Hepatocyte (in vitro differentiated cells): ENCODE results near the gene KRT23.

Experiments
- EZH2 ChIP-seq: fragments of 200-600 bp; sonication (generic); IDR thresholded peaks from 2 replicates; pipeline ENCODE4 v1.6.1; 2016; ENCODE audit warnings: antibody characterized with exemption, mild to moderate bottlenecking, borderline replicate concordance
- EZH2phosphoT487 ChIP-seq: fragments of 200-600 bp; sonication (generic); IDR thresholded peaks from one replicate; pipeline ENCODE4 v1.6.1; 2018; ENCODE audit warnings: antibody characterized with exemption, mild to moderate bottlenecking, low read depth, moderate library complexity; ENCODE audit not compliant: unreplicated experiment, severe bottlenecking
- TF ChIP-seq, protein P1 (sequence below): fragments of 200-600 bp; sonication (generic); IDR thresholded peaks from 2 replicates; pipeline ENCODE4 v1.5.1; 2016; ENCODE audit warnings: antibody characterized with exemption, mild to moderate bottlenecking; ENCODE audit not compliant: poor library complexity

DNA sequence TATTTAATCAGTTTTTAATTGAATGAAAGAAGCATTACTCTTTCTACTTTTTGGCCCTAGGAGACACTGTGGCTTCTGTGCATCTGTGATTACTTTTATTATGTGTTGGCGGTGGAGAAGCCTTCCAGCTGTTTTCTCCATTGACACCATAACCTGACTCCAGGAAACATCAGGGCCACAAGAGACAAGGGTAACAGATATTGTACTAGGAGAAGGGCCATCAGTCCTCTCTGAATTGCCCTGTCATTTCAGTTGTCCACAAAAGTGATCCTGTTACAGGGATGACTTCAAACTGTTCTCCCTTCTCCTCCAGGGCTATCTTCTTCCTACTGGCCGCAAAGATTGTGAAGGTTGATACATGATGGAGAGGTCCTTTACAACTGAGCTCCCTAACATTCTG lies 14.7 kb upstream of the KRT23 start:
- TF ChIP-seq, protein P1, sequence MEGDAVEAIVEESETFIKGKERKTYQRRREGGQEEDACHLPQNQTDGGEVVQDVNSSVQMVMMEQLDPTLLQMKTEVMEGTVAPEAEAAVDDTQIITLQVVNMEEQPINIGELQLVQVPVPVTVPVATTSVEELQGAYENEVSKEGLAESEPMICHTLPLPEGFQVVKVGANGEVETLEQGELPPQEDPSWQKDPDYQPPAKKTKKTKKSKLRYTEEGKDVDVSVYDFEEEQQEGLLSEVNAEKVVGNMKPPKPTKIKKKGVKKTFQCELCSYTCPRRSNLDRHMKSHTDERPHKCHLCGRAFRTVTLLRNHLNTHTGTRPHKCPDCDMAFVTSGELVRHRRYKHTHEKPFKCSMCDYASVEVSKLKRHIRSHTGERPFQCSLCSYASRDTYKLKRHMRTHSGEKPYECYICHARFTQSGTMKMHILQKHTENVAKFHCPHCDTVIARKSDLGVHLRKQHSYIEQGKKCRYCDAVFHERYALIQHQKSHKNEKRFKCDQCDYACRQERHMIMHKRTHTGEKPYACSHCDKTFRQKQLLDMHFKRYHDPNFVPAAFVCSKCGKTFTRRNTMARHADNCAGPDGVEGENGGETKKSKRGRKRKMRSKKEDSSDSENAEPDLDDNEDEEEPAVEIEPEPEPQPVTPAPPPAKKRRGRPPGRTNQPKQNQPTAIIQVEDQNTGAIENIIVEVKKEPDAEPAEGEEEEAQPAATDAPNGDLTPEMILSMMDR = no peak
- TF ChIP-seq EZH2 = no peak
- no peak for TF ChIP-seq EZH2phosphoT487
